Activated B cell treated with CpG ODN at 0.5 μM for 24 hours (primary cell): ENCODE measurements around the gene KEL. TPM values are rescaled to one million over a fixed set of nuclear protein-coding genes. Genes with fewer than 3 reads are reported as not detected.

Experiments used
- ATAC-seq: fragments of 200-7000 bp; cut with Tn5 transposase; one replicate; pipeline ENCODE4 v1.10.0; 2021; ENCODE audit warnings: low read depth, mild to moderate bottlenecking, moderate library complexity
- CTCF ChIA-PET: fragments of 350-600 bp; sonication (Branson Sonifier 250); formaldehyde crosslinking; loops from one replicate; lab custom pipeline; 2021; ENCODE audit warnings: antibody characterized with exemption; lab: Charles Lee
- POLR2A ChIA-PET: fragments of 350-600 bp; sonication (Branson Sonifier 250); formaldehyde crosslinking; loops from one replicate; lab custom pipeline; 2021; ENCODE audit warnings: antibody characterized with exemption; lab: Charles Lee
- DNase-seq: peaks from one replicate; pipeline ENCODE4 v3.0.0; 2022
- H3K27ac Mint-ChIP-seq: one replicate; pipeline ENCODE4 v1.8.0; 2020; ENCODE audit warnings: mixed read lengths
- H3K27me3 Mint-ChIP-seq: one replicate; pipeline ENCODE4 v1.8.0; 2021; ENCODE audit warnings: mixed read lengths
- H3K36me3 Mint-ChIP-seq: one replicate; pipeline ENCODE4 v1.8.0; 2021; ENCODE audit warnings: low read depth, mixed read lengths
- H3K4me1 Mint-ChIP-seq: one replicate; pipeline ENCODE4 v1.8.0; 2021; ENCODE audit warnings: mixed read lengths
- H3K4me3 Mint-ChIP-seq: one replicate; pipeline ENCODE4 v1.8.0; 2020; ENCODE audit warnings: mild to moderate bottlenecking, mixed read lengths
- H3K9me3 Mint-ChIP-seq: one replicate; pipeline ENCODE4 v1.8.0; 2020; ENCODE audit warnings: mixed read lengths
- CTCF ChIP-seq: fragments of 200-600 bp; IDR thresholded peaks from one replicate; pipeline ENCODE4 v1.8.0; 2022; ENCODE audit warnings: antibody characterized with exemption, mild to moderate bottlenecking
- intact Hi-C: fragments of 100-400 bp; cut with micrococcal nuclease; formaldehyde crosslinking; loops from one replicate; pipeline ENCODE4 v1.15.1; 2024
- total RNA-seq: library from RNA; stranded (reverse); gene quantifications from 2 replicates; pipeline ENCODE4 v1.2.3, GENCODE V29; 2022

KEL gene
- total RNA-seq, 1 donor from 2014 or later: 1.2 TPM

- POLR2A ChIA-PET: no interaction called here
These were observed 51.7 kb downstream of the KEL start for GRCh38 chr7:142910481-142910880.

GRCh38 chr7:142910031-142910433 lies 52.1 kb downstream of the KEL start:
- no peaks in the 10 kb centered on the region for H3K4me1 Mint-ChIP-seq
- H3K27me3 Mint-ChIP-seq: peaks cover 28% of the 10 kb centered on the region
- TF ChIP-seq CTCF: no peak
- intact Hi-C loops: no loop called here
- ChIA-PET POLR2A (no interaction called here), CTCF (interaction anchor here (0.6 to 2.4 kb wide), 11 partner anchors 8 to 306 kb away, joined by 3 to 9 read pairs (median 4); no protein-coding TSS in a partner anchor)
- H3K27ac Mint-ChIP-seq: no peak overlapping the region
- H3K9me3 Mint-ChIP-seq: no peaks in the 10 kb centered on the region
- ATAC-seq: no peak
- no peak for DNase-seq
- H3K4me3 Mint-ChIP-seq: no peak overlapping the region
- no peaks in the 10 kb centered on the region for H3K36me3 Mint-ChIP-seq

More at GRCh38 chr7:142910481-142910880, 51.7 kb downstream of the KEL start:
- DNase-seq (no peak), ATAC-seq (no peak)
- TF ChIP-seq CTCF: no peak
- Mint-ChIP-seq H3K9me3 (no peaks in the 10 kb centered on the region), H3K27me3 (peaks cover 28% of the 10 kb centered on the region), H3K4me1 (no peaks in the 10 kb centered on the region), H3K27ac (no peak overlapping the region), H3K36me3 (no peaks in the 10 kb centered on the region), H3K4me3 (no peak overlapping the region)
- CTCF ChIA-PET: interaction anchor here (0.7 to 2.4 kb wide), 7 partner anchors 9 to 304 kb away, joined by 3 to 9 read pairs (median 5); no protein-coding TSS in a partner anchor
- intact Hi-C loops: no loop called here

DNA sequence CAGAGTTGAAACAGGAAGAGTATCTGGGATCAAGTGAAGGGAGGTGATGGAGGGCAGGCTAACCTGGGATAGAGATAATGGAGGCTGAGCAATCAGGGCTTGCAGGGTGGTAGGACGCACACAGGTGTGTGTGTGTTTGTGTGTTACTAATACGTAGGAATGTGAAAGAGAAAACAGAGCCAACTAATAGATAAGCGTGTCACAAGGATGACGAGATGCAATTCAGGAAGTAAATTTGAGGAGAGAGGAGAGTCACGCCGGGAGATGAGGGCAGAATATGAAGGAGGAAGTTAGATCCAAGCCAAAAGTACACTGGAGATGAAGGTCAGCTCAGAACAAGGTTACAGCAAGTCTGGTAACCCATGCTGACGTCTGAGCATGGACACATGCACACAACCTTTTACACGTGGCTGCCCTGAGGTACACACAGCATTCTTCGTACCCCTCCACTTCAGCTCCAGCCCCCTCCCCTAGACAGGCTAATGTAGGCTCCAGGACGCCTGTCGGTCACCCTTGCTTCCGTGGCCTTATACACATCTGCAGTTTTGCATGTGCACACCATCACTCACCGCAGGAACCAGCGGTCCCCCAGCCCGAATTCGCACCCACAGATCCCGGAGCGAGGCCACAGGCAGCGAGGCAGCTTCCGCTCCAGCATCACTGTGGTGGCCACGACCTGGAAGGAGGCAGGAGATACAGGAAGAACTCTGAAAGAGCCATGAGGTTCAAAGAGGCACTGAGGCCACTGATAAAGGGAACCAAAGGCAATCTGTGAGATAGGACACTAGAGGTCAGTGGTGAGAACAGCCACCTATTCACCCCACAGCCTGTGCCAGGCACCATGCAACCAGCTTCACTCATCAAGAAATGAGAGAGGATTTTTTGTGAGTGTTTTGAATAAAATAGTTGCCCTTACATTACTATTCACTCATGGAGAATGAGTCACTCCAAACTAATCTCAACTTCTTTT lies 53.0 kb downstream of the KEL start:
- Mint-ChIP-seq H3K4me1 (no peaks in the 10 kb centered on the region), H3K27ac (no peak overlapping the region), H3K9me3 (no peaks in the 10 kb centered on the region), H3K4me3 (no peak overlapping the region), H3K36me3 (no peaks in the 10 kb centered on the region), H3K27me3 (peaks cover 24% of the 10 kb centered on the region)
- no peak for ATAC-seq
- intact Hi-C loops: loop anchor here (1.0 to 2.0 kb wide), 2 partner anchors 100 to 306 kb away; no protein-coding TSS in a partner anchor
- ChIA-PET POLR2A (no interaction called here), CTCF (interaction anchor here (0.6 to 2.4 kb wide), 8 partner anchors 13 to 306 kb away, joined by 3 to 9 read pairs (median 5); no protein-coding TSS in a partner anchor)
- no peak for DNase-seq
- TF ChIP-seq CTCF: no peak

DNA sequence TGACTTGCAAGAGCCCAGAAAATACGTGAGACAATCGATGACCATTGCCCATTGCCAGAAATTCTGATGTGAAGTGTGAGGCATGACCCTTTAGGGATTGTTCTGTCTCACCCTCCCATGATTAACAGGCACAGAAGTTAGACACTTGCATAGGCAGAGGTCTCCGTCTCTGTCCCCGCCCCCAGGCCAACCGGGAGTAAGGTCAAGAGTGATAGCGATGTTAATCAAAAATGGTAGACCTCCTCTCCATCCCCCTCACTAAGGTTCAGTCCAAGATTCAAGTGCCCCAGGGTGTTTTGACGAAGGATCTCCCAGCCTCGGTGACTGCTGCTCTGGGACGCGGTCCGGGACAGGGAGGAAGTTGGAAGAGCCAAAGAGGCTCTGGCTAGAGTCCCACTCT lies 53.9 kb downstream of the KEL start:
- no peak overlapping the region for H3K27ac Mint-ChIP-seq
- CTCF ChIA-PET: no interaction called here
- H3K36me3 Mint-ChIP-seq: no peaks in the 10 kb centered on the region
- ATAC-seq (no peak), DNase-seq (no peak)
- H3K4me1 Mint-ChIP-seq: no peaks in the 10 kb centered on the region
- no peak overlapping the region for H3K4me3 Mint-ChIP-seq
- intact Hi-C loops: loop anchor here (2.0 kb wide), 1 partner anchor 101 kb away; no protein-coding TSS in a partner anchor
- POLR2A ChIA-PET: no interaction called here
- TF ChIP-seq CTCF: no peak
- no peaks in the 10 kb centered on the region for H3K9me3 Mint-ChIP-seq
- peaks cover 24% of the 10 kb centered on the region for H3K27me3 Mint-ChIP-seq

DNA sequence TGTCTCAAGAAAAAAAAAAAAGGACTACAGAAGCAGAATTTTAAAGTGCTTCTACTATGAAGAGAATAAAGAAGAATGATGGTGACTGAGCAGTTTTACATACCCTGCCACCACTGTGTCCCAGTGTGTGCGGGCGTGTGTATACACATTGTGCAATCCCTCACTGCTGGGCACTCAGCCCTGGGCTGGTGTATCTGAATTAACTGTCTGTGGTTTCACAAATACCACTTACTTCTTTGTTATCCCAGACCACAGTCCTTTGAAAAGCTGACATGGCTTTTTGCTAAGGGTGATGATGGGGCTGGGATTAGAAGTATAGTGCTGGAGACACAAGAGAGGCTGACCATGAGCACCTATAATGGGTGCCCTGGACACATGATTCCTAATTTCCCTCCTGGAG lies 55.5 kb downstream of the KEL start:
- H3K4me1 Mint-ChIP-seq: no peaks in the 10 kb centered on the region
- peaks cover 20% of the 10 kb centered on the region for H3K27me3 Mint-ChIP-seq
- no peak for DNase-seq
- ChIA-PET CTCF (no interaction called here), POLR2A (no interaction called here)
- H3K27ac Mint-ChIP-seq: no peak overlapping the region
- intact Hi-C loops: no loop called here
- H3K36me3 Mint-ChIP-seq: no peaks in the 10 kb centered on the region
- peaks cover 2% of the 10 kb centered on the region for H3K9me3 Mint-ChIP-seq
- no peak overlapping the region for H3K4me3 Mint-ChIP-seq
- TF ChIP-seq CTCF: no peak
- ATAC-seq: no peak
